GM12878 (cell line): ENCODE data around the gene SEPHS2. TPM values are rescaled to one million over a fixed set of nuclear protein-coding genes. Genes with fewer than 3 reads are reported as not detected.

Experiments used
- ATAC-seq: fragments of 200-7000 bp; cut with Tn5 transposase; 3 replicates; pipeline ENCODE4 v1.9.1; 2020; ENCODE audit warnings: mild to moderate bottlenecking, moderate library complexity
- BruUV-seq: library from RNA; stranded (reverse); fragments of 400-500 nt; replicated peaks from 2 replicates; lab custom pipeline; 2021; lab: Mats Ljungman, UMichigan
- CTCF ChIA-PET: fragments of 300-600 bp; sonication (Branson Sonifier 250); formaldehyde crosslinking; extraction: SDS; loops from one replicate; lab custom pipeline; 2021; ENCODE audit warnings: inconsistent platforms; lab: Yijun Ruan, JAX
- POLR2A ChIA-PET: fragments of 350-600 bp; formaldehyde crosslinking; extraction: SDS; loops from one replicate; lab custom pipeline; 2021; ENCODE audit warnings: inconsistent platforms; lab: Charles Lee
- RAD21 ChIA-PET: fragments of 300-600 bp; sonication (Branson Sonifier 250); formaldehyde crosslinking; loops from one replicate; lab custom pipeline; 2023; ENCODE audit warnings: antibody characterized with exemption; ENCODE audit not compliant: unreplicated experiment; lab: Charles Lee
- SMC1A ChIA-PET: fragments of 300-600 bp; sonication (Branson Sonifier 250); formaldehyde crosslinking; loops from one replicate; lab custom pipeline; 2023; ENCODE audit not compliant: unreplicated experiment, uncharacterized antibody; lab: Charles Lee
- DNase-seq: peaks from one replicate; pipeline ENCODE4 v3.0.0-alpha.2; 2011; ENCODE audit warnings: low read depth, low spot score
- FAIRE-seq: peaks from 3 replicates; lab custom pipeline; 2011; peaks lifted over from hg19 to GRCh38; lab: Jason Lieb, UNC
- H2AFZ ChIP-seq: 2 replicates; pipeline ENCODE4 v1.6.0; 2011; ENCODE audit warnings: low read depth, low read length, control low read depth; ENCODE audit not compliant: control insufficient read depth
- H3K27ac ChIP-seq: 2 replicates; pipeline ENCODE4 v1.5.1; 2011; ENCODE audit warnings: control low read depth; ENCODE audit not compliant: control insufficient read depth, insufficient read depth
- H3K27me3 ChIP-seq, 2 experiments: replicated peaks in 1 of 2; 2 replicates each; pipeline versions ENCODE4 v1.6.0 to v1.6.1; 2011; ENCODE audit warnings: low read length in 1 of 2; ENCODE audit not compliant: control insufficient read depth in 2 of 2, insufficient read depth in 2 of 2
- H3K36me3 ChIP-seq, 2 experiments: 2 replicates each; pipeline ENCODE4 v1.5.1; 2011; ENCODE audit warnings: low read length in 1 of 2; ENCODE audit not compliant: control insufficient read depth in 2 of 2, insufficient read depth in 2 of 2
- H3K4me1 ChIP-seq: 2 replicates; pipeline ENCODE4 v1.6.1; 2011; ENCODE audit warnings: mild to moderate bottlenecking, low read length, moderate library complexity, mixed read lengths; ENCODE audit not compliant: control insufficient read depth, insufficient read depth
- H3K4me2 ChIP-seq: 2 replicates; pipeline ENCODE4 v1.6.0; 2011; ENCODE audit warnings: control low read depth; ENCODE audit not compliant: control insufficient read depth, insufficient read depth
- H3K4me3 ChIP-seq: fragments of 200-600 bp; sonication (generic); 2 replicates; pipeline ENCODE4 v1.5.1; 2016
- H3K79me2 ChIP-seq: 2 replicates; pipeline ENCODE4 v1.6.0; 2011; ENCODE audit warnings: low read length; ENCODE audit not compliant: control insufficient read depth, insufficient read depth
- H3K9ac ChIP-seq: 2 replicates; pipeline ENCODE4 v1.8.0; 2011; ENCODE audit warnings: low read length, control low read depth, mixed read lengths; ENCODE audit not compliant: control insufficient read depth, insufficient read depth
- H3K9me3 ChIP-seq: replicated peaks from 3 replicates; pipeline ENCODE4 v1.5.1; 2011; ENCODE audit warnings: mild to moderate bottlenecking, low read length; ENCODE audit not compliant: control insufficient read depth, insufficient read depth
- H4K20me1 ChIP-seq: 2 replicates; pipeline ENCODE4 v1.6.0; 2011; ENCODE audit not compliant: control insufficient read depth, insufficient read depth
- BACH1 ChIP-seq: fragments of 450-650 bp; IDR thresholded peaks from 2 replicates; pipeline ENCODE4 v1.6.1; 2017; ENCODE audit warnings: mild to moderate bottlenecking, borderline replicate concordance
- BRCA1 ChIP-seq: IDR thresholded peaks from 2 replicates; pipeline ENCODE4 v1.6.1; 2011; ENCODE audit warnings: low read depth, low read length, improper control_type of control experiment
- CBX5 ChIP-seq: sonication (generic); IDR thresholded peaks from 2 replicates; pipeline ENCODE4 v1.6.1; 2016; ENCODE audit warnings: low read depth, moderate library complexity, mild to moderate bottlenecking, inconsistent platforms
- CHD4 ChIP-seq: fragments of 200-600 bp; sonication (generic); IDR thresholded peaks from 2 replicates; pipeline ENCODE4 v1.6.1; 2016; ENCODE audit warnings: mild to moderate bottlenecking
- FOS ChIP-seq: IDR thresholded peaks from 3 replicates; pipeline ENCODE4 v1.6.1; 2011; ENCODE audit warnings: borderline replicate concordance; ENCODE audit not compliant: insufficient read length; ENCODE audit errors: extremely low read depth
- IRF3 ChIP-seq: fragments of 450-650 bp; IDR thresholded peaks from 2 replicates; pipeline ENCODE4 v1.6.1; 2014; ENCODE audit warnings: mild to moderate bottlenecking
- IRF5 ChIP-seq: fragments of 450-650 bp; IDR thresholded peaks from 2 replicates; pipeline ENCODE4 v1.6.1; 2017; ENCODE audit warnings: borderline replicate concordance
- KDM1A ChIP-seq: fragments of 200-600 bp; sonication (generic); IDR thresholded peaks from 2 replicates; pipeline ENCODE4 v1.6.1; 2016; ENCODE audit warnings: borderline replicate concordance
- MTA2 ChIP-seq: fragments of 450-650 bp; IDR thresholded peaks from 2 replicates; pipeline ENCODE4 v1.6.1; 2016; ENCODE audit warnings: low read depth, mild to moderate bottlenecking, moderate library complexity
- MXI1 ChIP-seq: fragments of 150-350 bp; IDR thresholded peaks from 2 replicates; pipeline ENCODE4 v1.6.1; 2011; ENCODE audit warnings: low read depth, mild to moderate bottlenecking, inconsistent platforms, low read length, improper control_type of control experiment
- POLR2A ChIP-seq: IDR thresholded peaks from 2 replicates; pipeline ENCODE4 v1.6.1; 2011; ENCODE audit warnings: low read depth, mild to moderate bottlenecking, low read length
- RAD21 ChIP-seq: IDR thresholded peaks from 2 replicates; pipeline ENCODE4 v1.6.1; 2011; ENCODE audit warnings: mild to moderate bottlenecking, low read depth, low read length, moderate library complexity; ENCODE audit not compliant: insufficient read depth
- RBBP5 ChIP-seq: fragments of 200-600 bp; sonication (generic); conservative IDR thresholded peaks from 2 replicates; pipeline ENCODE4 v1.6.1; 2016
- RELA ChIP-seq: fragments of 450-650 bp; IDR thresholded peaks from 2 replicates; pipeline ENCODE4 v1.8.0; 2014; ENCODE audit warnings: borderline replicate concordance; ENCODE audit not compliant: partially characterized antibody
- SIX5 ChIP-seq: IDR thresholded peaks from 2 replicates; pipeline ENCODE4 v1.6.1; 2011; ENCODE audit warnings: mild to moderate bottlenecking, low read depth, low read length, moderate library complexity; ENCODE audit not compliant: severe bottlenecking
- SUPT20H ChIP-seq: IDR thresholded peaks from 2 replicates; pipeline ENCODE4 v1.6.1; 2011; ENCODE audit warnings: low read depth, mild to moderate bottlenecking, low read length, moderate library complexity, borderline replicate concordance; ENCODE audit not compliant: control insufficient read depth
- TBL1XR1 ChIP-seq: IDR thresholded peaks from 2 replicates; pipeline ENCODE4 v1.6.1; 2012; ENCODE audit warnings: low read depth, low read length, improper control_type of control experiment
- ZNF24 ChIP-seq: fragments of 450-650 bp; IDR thresholded peaks from 2 replicates; pipeline ENCODE4 v1.6.1; 2017; ENCODE audit warnings: antibody characterized with exemption, mild to moderate bottlenecking
- WGBS: methylation state at CpG from one replicate; pipeline ENCODE4 v1.1.6; 2016; ENCODE audit warnings: low lambda C conversion rate; ENCODE audit not compliant: insufficient replicate concordance, insufficient coverage; ENCODE audit errors: missing lambda C conversion rate; 5-methylcytosine and 5-hydroxymethylcytosine counted together
- in situ Hi-C: fragments of 300-500 bp; cut with MboI; formaldehyde crosslinking; loops from 9 replicates; pipeline ENCODE4 v1.14.3; 2018; ENCODE audit warnings: mixed read lengths
- intact Hi-C: fragments of 100-400 bp; cut with micrococcal nuclease; formaldehyde crosslinking; loops from one replicate; pipeline ENCODE4 v1.14.2; 2022; ENCODE audit not compliant: unreplicated experiment
- polyA plus RNA-seq, 11 experiments: library from polyadenylated mRNA; depleted of rRNA in 4 of 11; unstranded in 6 of 11; stranded (reverse) in 5 of 11; fragments of >200 nt; fragmentation: Nextera tagmentation in 4 of 11; fragmentation: Illumina TruSeq in 1 of 11; extraction: Ambion mirVana in 4 of 11; extraction: Trizol in 1 of 11; gene quantifications; 1 replicate in 1 of 11; 2 replicates in 10 of 11; pipeline versions ENCODE4 v1.2.1 to v1.2.3, GENCODE V29; 2011 to 2016; ENCODE audit warnings: inconsistent platforms in 2 of 11, missing spikeins in 2 of 11, low read depth in 1 of 11
- total RNA-seq, 4 experiments: library from RNA; depleted of rRNA in 3 of 4; stranded (reverse); fragments of >200 nt in 3 of 4; fragmentation: Illumina TruSeq in 1 of 4; extraction: Trizol in 1 of 4; gene quantifications; 2 replicates each; pipeline versions ENCODE4 v1.2.1 to v1.2.3, GENCODE V29; 2013 to 2021
- TF ChIP-seq, protein P1 (sequence below): fragments of 450-650 bp; conservative IDR thresholded peaks from 2 replicates; pipeline ENCODE4 v1.6.1; 2017; ENCODE audit warnings: mild to moderate bottlenecking, moderate library complexity
- TF ChIP-seq, protein P2 (sequence below): IDR thresholded peaks from 2 replicates; pipeline ENCODE4 v1.6.1; 2011; ENCODE audit warnings: mild to moderate bottlenecking, low read depth, low read length, moderate library complexity; ENCODE audit not compliant: insufficient replicate concordance

The SEPHS2 gene
- total and polyA plus RNA-seq, 10 of the 15 experiments (the other 5 are each of a cell fraction or from before 2014, with no cell fraction given), result 21.6 to 99.8 (median 72.9) TPM

- Histone ChIP-seq H3K9me3 (no peaks in the 10 kb centered on the region), H4K20me1 (no peaks in the 10 kb centered on the region), H3K79me2 (no peaks in the 10 kb centered on the region), H3K27me3 (no peaks in the 10 kb centered on the region), H3K9ac (no peak overlapping the region), H3K27ac (no peak overlapping the region), H2AFZ (no peak overlapping the region), H3K4me1 (peaks cover 4% of the 10 kb centered on the region), H3K4me3 (no peak overlapping the region), H3K4me2 (no peak overlapping the region), H3K36me3 (peaks cover 8 to 27% of the 10 kb centered on the region in 2 experiments)
- ChIA-PET RAD21 (interaction anchor here (1.2 kb wide), 1 partner anchor 124 kb away, joined by 3 read pairs; no protein-coding TSS in a partner anchor), POLR2A (interaction anchor here (0.6 kb wide), 1 partner anchor 12 kb away, joined by 3 read pairs; no protein-coding TSS in a partner anchor), SMC1A (no interaction called here), CTCF (interaction anchor here (1.0 to 1.6 kb wide), 2 partner anchors 15 to 17 kb away, joined by 3 to 4 read pairs; no protein-coding TSS in a partner anchor)
- WGBS, result 92% methylated on average over 6 of the region's 6 CpGs
- in situ Hi-C loops, result no loop called here
- no peak for FAIRE-seq
- TF ChIP-seq, protein P1, sequence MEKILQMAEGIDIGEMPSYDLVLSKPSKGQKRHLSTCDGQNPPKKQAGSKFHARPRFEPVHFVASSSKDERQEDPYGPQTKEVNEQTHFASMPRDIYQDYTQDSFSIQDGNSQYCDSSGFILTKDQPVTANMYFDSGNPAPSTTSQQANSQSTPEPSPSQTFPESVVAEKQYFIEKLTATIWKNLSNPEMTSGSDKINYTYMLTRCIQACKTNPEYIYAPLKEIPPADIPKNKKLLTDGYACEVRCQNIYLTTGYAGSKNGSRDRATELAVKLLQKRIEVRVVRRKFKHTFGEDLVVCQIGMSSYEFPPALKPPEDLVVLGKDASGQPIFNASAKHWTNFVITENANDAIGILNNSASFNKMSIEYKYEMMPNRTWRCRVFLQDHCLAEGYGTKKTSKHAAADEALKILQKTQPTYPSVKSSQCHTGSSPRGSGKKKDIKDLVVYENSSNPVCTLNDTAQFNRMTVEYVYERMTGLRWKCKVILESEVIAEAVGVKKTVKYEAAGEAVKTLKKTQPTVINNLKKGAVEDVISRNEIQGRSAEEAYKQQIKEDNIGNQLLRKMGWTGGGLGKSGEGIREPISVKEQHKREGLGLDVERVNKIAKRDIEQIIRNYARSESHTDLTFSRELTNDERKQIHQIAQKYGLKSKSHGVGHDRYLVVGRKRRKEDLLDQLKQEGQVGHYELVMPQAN, result no peak
- no peak for TF ChIP-seq CBX5
- TF ChIP-seq BRCA1, result no peak
- TF ChIP-seq, protein P2, sequence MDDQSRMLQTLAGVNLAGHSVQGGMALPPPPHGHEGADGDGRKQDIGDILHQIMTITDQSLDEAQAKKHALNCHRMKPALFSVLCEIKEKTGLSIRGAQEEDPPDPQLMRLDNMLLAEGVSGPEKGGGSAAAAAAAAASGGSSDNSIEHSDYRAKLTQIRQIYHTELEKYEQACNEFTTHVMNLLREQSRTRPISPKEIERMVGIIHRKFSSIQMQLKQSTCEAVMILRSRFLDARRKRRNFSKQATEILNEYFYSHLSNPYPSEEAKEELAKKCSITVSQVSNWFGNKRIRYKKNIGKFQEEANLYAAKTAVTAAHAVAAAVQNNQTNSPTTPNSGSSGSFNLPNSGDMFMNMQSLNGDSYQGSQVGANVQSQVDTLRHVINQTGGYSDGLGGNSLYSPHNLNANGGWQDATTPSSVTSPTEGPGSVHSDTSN, result no peak
- no peak for TF ChIP-seq SIX5
- no peak for TF ChIP-seq MTA2
- TF ChIP-seq SUPT20H, result no peak
- no peak for TF ChIP-seq POLR2A
- no peak for TF ChIP-seq RBBP5
- no peak for TF ChIP-seq BACH1
- no peak for TF ChIP-seq ZNF24
- no peak for TF ChIP-seq MXI1
- TF ChIP-seq KDM1A, result no peak
- no peak for TF ChIP-seq FOS
- no peak for TF ChIP-seq RAD21
- TF ChIP-seq TBL1XR1, result no peak
- TF ChIP-seq IRF3, result no peak
- no peak for TF ChIP-seq RELA
- TF ChIP-seq IRF5, result no peak
- no peak for TF ChIP-seq CHD4
- BruUV-seq, result TSS peak; percentile 45
- DNase-seq, result no peak
- intact Hi-C loops, result no loop called here
- ATAC-seq, result no peak
These were observed 46.2 kb upstream of the SEPHS2 start for GRCh38 chr16:30491744-30492308.
